Left lung (tissue), 10 donors: ENCODE results near the gene JAGN1. TPM values are rescaled to one million over a fixed set of nuclear protein-coding genes. Genes with fewer than 3 reads are reported as not detected.

ENCODE experiments used
- ATAC-seq: fragments of 200-7000 bp; cut with Tn5 transposase; one replicate; pipeline ENCODE4 v1.9.1; 2020; ENCODE audit warnings: moderate library complexity
- DNase-seq, 4 donors: peaks; one replicate each; pipeline ENCODE4 v3.0.0-alpha.2; 2013 to 2020
- H3K27ac ChIP-seq, 2 donors: fragments of 200-600 bp; sonication (generic) in 1 of 2; one replicate each; pipeline versions ENCODE4 v1.5.0 to v1.8.0; 2020 to 2021
- H3K27me3 ChIP-seq, 2 donors: fragments of 200-600 bp; sonication (generic) in 1 of 2; one replicate each; pipeline versions ENCODE4 v1.5.0 to v1.8.0; 2020 to 2021
- H3K36me3 ChIP-seq, 2 donors: fragments of 200-600 bp; sonication (generic) in 1 of 2; one replicate each; pipeline versions ENCODE4 v1.5.0 to v1.8.0; 2020 to 2021
- H3K4me1 ChIP-seq, 2 donors: fragments of 200-600 bp; one replicate each; pipeline ENCODE4 v1.8.0; 2021
- H3K4me3 ChIP-seq, 2 donors: fragments of 200-600 bp; sonication (generic) in 1 of 2; one replicate each; pipeline versions ENCODE4 v1.5.0 to v1.8.0; 2020 to 2021; ENCODE audit warnings: mild to moderate bottlenecking in 1 of 2
- H3K9me3 ChIP-seq, 2 donors: fragments of 200-600 bp; sonication (generic) in 1 of 2; one replicate each; pipeline versions ENCODE4 v1.5.0 to v1.8.0; 2020 to 2021
- intact Hi-C, 2 donors: fragments of 100-400 bp; cut with DNase I; formaldehyde crosslinking; loops; one replicate each; pipeline versions ENCODE4 v1.11.2 to v1.14.2; 2022
- polyA plus RNA-seq, 6 donors: library from polyadenylated mRNA; unstranded; fragments of 120-200 nt; gene quantifications; one replicate each; pipeline ENCODE4 v1.2.1, GENCODE V29; 2013; ENCODE audit not compliant: insufficient read length in 6 of 6
- total RNA-seq, 2 donors: library from RNA; stranded (reverse); fragmentation: NEBNext Ultra II Directional; extraction: Animal tissue kit (Norgen Biotek cat#: 25700); gene quantifications; one replicate each; pipeline ENCODE4 v1.2.1, GENCODE V29; 2021
- TF ChIP-seq, protein P1 (sequence below), 2 donors: fragments of 200-600 bp; sonication (generic) in 1 of 2; IDR thresholded peaks; one replicate each; pipeline versions ENCODE4 v1.5.0 to v1.8.0; 2021; ENCODE audit warnings: antibody characterized with exemption in 2 of 2
- donor health status: DM: no; HTN: yes; CAD: no.
- donor health status: DM: no; HTN: no; CAD: no.

JAGN1 gene
- total and polyA plus RNA-seq, 8 donors = 25.1 to 38.5 (median 34.9) TPM

DNA sequence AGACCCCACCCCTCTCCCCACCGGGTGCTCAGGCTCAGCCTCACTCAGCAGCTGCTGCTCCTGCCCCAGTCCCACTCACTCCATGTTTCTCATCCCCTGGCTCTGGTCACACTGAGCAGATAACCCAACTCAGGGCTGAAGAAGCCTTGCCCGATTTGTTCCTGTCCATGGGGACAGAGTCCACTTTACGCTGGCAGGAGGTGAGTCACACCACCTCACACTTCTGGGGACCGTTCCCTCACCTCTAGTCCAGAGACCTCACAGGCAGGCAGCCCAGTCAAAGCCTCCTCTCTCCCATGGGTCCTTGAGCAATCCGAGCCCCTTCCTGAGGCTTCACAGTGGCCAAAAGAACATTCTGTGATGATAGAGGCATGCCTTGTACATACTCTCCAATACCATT is 11.7 kb upstream of the JAGN1 start:
- Histone ChIP-seq H3K27me3 (no peaks in the 10 kb centered on the region), H3K4me1 (no peaks in the 10 kb centered on the region), H3K4me3 (no peak overlapping the region), H3K36me3 (no peaks in the 10 kb centered on the region), H3K27ac (no peak overlapping the region), H3K9me3 (no peaks in the 10 kb centered on the region)
- intact Hi-C loops = no loop called here
- TF ChIP-seq, protein P1, sequence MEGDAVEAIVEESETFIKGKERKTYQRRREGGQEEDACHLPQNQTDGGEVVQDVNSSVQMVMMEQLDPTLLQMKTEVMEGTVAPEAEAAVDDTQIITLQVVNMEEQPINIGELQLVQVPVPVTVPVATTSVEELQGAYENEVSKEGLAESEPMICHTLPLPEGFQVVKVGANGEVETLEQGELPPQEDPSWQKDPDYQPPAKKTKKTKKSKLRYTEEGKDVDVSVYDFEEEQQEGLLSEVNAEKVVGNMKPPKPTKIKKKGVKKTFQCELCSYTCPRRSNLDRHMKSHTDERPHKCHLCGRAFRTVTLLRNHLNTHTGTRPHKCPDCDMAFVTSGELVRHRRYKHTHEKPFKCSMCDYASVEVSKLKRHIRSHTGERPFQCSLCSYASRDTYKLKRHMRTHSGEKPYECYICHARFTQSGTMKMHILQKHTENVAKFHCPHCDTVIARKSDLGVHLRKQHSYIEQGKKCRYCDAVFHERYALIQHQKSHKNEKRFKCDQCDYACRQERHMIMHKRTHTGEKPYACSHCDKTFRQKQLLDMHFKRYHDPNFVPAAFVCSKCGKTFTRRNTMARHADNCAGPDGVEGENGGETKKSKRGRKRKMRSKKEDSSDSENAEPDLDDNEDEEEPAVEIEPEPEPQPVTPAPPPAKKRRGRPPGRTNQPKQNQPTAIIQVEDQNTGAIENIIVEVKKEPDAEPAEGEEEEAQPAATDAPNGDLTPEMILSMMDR (IDR thresholded peaks at IDR 0.05) = no peak
- DNase-seq (no peak), ATAC-seq (no peak)

DNA sequence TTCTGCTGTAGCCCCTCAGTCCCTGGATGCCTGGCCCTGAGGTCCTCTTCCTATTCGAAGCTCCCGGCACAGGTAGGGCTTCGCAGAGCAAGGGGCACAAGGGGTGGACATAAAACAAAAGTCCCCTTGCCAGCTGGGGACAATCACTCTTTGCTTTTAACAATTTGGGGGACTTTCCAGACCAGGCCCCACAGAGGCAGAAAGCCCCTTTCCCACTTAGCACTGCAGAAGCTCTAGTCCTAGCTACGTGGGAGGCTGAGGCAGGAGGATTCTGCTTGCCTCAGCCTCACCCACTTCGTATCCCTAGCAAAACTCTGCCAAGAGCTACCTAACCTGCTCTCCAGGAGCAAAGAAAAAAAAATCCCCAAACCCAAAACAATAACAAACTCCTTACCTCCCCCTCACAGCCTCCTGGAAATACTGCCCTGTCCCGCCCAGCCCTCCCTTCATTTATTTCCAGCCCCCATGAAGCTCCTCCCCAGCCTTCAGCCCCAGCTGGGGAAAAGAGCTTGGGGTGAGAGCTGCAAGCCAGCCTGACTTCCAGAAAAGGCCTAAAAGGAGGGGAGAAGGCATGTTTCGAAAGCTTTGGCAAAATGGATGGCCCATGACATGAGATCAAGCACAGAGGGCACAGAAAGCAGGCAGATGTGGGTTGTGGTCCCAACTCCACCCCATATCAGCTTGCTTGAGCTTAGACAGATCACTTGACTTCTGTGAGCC is 10.4 kb upstream of the JAGN1 start, which contains the start of gene CIDEC:
Gene CIDEC, minus strand, starts transcription at position 424 of the 720 bp plus-strand sequence. CDS start 1,767 bp downstream, outside the sequence.
- H3K36me3 ChIP-seq = no peaks in the 10 kb centered on the region
- no peaks in the 10 kb centered on the region for H3K27me3 ChIP-seq
- H3K4me3 ChIP-seq = no peak within 1 kb of the TSS
- no peaks in the 10 kb centered on the region for H3K9me3 ChIP-seq
- TF ChIP-seq, protein P1 (IDR thresholded peaks at IDR 0.05) = no peak
- ATAC-seq (no peak), DNase-seq (no peak)
- H3K27ac ChIP-seq = no peak within 1 kb of the TSS
- intact Hi-C loops = no loop called here
- H3K4me1 ChIP-seq = no peaks in the 10 kb centered on the region

DNA sequence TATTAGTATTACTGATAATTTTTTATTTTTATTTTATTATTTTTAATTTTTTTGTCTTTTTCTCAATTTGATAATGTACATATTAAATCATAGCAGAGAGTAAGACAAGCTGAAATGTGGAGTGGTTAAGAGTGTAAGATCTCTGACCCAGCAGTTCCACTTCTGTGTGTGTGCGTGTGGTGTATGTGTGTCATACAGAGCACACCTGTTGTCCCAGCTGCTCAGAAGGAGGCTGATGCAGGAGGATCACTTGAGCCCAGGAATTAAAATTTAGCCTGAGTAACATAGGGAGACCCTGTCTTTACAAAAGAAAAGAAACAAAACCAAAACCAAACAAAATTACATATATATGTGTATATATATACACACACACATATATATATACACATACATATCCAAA is 9.0 kb upstream of the JAGN1 start:
- intact Hi-C loops = no loop called here

DNA sequence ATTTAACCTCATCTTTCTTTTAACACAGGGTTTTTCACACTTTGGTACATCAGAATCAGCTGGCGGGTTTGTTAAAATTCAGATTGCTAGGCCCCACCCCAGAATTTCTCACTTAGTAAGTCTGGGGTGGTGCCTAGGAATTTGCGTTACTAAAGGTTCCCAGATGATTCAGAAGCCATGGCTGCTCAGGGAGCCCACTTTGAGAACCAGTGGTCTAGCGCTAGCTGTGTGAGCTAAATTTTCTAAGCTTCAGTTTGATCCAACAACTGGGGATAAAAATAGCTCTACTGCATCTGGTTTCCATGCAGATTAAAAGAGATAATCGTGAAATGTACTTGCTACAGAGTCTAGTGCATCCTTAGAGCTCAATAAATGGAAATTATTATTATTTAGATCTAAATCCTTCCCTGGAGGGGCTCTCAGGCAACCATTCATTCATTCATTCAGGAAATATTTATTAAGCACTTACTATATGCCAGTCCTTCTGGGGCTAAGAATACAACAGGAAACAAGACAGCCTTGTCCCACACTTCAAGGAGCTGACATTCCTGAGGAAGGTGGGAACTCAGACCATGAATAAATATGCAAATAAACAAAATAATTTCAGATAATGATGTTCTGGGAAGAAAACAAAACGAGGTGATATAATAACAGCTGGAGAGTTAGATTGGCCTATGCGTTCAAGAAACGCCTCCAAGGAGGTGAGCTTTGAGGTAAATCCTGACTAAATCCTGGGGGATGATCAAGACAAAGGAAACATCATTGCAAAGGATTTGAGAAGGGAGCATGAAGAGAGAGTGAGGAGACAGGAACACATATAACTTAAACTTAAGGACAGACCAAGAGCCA is 6.5 kb upstream of the JAGN1 start:
- no peaks in the 10 kb centered on the region for H3K9me3 ChIP-seq
- DNase-seq = no peak
- H3K27ac ChIP-seq = no peak overlapping the region
- ATAC-seq = no peak
- intact Hi-C loops = no loop called here
- H3K4me1 ChIP-seq = no peaks in the 10 kb centered on the region
- H3K4me3 ChIP-seq = no peak overlapping the region
- no peaks in the 10 kb centered on the region for H3K36me3 ChIP-seq
- no peaks in the 10 kb centered on the region for H3K27me3 ChIP-seq
- TF ChIP-seq, protein P1 (IDR thresholded peaks at IDR 0.05) = no peak

More for the DNA sequence above, 9.0 kb upstream of the JAGN1 start:
- Histone ChIP-seq H3K4me1 (no peaks in the 10 kb centered on the region), H3K27ac (no peak overlapping the region), H3K9me3 (no peaks in the 10 kb centered on the region), H3K36me3 (no peaks in the 10 kb centered on the region), H3K4me3 (no peak overlapping the region), H3K27me3 (no peaks in the 10 kb centered on the region)
- no peak for DNase-seq
- no peak for ATAC-seq
- TF ChIP-seq, protein P1 (IDR thresholded peaks at IDR 0.05) = no peak

DNA sequence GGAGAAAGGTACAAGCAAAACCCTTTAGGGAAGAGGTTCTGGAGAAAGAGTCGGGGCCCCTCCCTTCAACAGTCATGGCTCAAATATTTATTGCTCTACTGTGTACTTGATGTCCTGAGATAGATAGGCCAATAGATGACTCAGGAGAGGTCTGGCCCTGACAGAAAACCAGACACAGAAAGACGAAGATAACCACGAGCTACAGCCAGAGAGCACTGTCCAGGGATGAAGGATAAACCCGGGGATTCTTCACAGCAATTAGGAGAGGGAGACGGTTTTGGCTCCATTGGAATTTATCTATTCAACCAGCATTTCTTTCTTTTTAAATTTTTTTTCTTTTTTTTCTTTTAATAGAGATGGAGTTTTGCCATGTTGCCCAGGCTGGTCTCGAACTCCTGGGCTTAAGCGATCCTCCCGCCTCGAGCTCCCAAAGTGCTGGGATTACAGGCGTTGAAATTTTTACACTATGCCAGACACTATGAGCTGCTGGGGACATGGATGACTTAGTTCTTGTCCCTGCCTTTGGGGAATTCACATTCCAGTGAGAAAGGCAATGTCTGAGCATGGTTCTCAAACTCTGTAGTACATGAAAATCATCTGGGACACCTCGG is 5.8 kb upstream of the JAGN1 start:
- Histone ChIP-seq H3K4me3 (no peak overlapping the region), H3K27ac (no peak overlapping the region), H3K36me3 (no peaks in the 10 kb centered on the region), H3K9me3 (no peaks in the 10 kb centered on the region), H3K4me1 (peaks cover 0 to 1% of the 10 kb centered on the region in 2 donors), H3K27me3 (no peaks in the 10 kb centered on the region)
- DNase-seq = no peak
- peak; percentile 46 for ATAC-seq
- TF ChIP-seq, protein P1 (IDR thresholded peaks at IDR 0.05) = no peak
- intact Hi-C loops = no loop called here
